M059J (cell line): ENCODE data around the gene MAP1LC3B. TPM values are rescaled to one million over a fixed set of nuclear protein-coding genes. Genes with fewer than 3 reads are reported as not detected.

ENCODE experiments used
- DNase-seq: peaks from one replicate; pipeline ENCODE4 v3.0.0-alpha.2; 2012; ENCODE audit warnings: low read depth
- total RNA-seq: library from RNA; depleted of rRNA; stranded (reverse); fragments of >200 nt; shearing (Covaris generic); gene quantifications from 2 replicates; pipeline ENCODE4 v1.2.3, GENCODE V29; 2014; rRNA removed

The MAP1LC3B gene
- 26.0 and 54.2 TPM in 2 replicates for total RNA-seq

DNA sequence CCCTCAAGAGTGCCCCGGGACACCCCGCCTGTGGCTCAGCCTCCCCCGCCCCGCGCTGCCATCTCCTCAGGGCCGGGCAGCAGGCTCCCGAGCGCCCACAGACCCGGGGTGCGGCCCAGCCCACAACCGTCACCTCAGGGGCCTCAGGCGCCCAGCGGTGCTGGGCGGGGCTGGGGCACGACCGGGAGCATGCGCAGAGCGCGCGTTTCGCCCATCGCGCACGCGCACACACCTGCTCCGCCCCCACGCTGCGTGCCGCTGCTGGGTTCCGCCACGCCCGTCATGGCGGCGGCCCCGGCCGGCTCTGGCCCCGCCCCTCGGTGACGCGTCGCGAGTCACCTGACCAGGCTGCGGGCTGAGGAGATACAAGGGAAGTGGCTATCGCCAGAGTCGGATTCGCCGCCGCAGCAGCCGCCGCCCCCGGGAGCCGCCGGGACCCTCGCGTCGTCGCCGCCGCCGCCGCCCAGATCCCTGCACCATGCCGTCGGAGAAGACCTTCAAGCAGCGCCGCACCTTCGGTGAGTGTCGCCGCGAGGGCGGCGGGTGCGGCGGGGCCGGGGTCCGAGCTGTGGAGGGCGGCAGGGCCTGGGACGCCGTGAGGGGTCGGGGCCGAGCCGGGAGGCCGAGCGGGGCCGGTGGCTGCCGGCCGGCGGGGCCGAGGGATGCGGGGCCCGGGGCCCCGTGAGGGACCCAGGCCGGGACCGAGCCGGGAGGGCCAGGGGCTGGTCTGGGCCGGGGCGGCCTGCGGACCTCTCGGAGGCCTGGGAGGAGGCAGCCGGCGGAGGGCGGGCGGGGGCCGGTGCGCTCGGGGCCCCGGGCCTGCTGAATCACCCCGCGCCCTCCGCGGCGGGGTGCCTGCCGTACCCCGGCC is at the start of gene MAP1LC3B:
Gene MAP1LC3B (plus strand): TSS at position 387 of the 871 bp plus-strand sequence. CDS start 92 bp downstream, at position 479.
- peak; percentile 93 for DNase-seq

DNA sequence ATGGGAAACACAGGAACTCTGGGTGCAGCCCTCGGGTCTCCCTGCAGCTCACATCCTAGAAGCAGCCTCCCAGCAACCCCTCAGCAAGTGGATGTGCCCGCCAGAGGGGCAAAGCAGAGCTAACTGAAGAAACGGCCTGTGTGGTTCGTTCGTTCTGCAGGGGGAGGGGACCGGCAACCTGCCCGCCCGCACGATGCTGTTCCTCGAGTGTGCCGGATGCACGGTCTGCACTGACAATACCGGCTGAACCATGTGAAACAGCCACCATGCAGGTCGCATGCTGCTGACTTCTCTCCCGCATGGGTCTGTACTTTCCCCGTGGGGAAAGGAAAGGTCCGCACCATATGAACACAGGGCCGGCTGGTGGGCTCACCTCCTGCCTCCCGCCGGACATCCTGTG is 49.6 kb upstream of the MAP1LC3B start:
- DNase-seq = no peak

DNA sequence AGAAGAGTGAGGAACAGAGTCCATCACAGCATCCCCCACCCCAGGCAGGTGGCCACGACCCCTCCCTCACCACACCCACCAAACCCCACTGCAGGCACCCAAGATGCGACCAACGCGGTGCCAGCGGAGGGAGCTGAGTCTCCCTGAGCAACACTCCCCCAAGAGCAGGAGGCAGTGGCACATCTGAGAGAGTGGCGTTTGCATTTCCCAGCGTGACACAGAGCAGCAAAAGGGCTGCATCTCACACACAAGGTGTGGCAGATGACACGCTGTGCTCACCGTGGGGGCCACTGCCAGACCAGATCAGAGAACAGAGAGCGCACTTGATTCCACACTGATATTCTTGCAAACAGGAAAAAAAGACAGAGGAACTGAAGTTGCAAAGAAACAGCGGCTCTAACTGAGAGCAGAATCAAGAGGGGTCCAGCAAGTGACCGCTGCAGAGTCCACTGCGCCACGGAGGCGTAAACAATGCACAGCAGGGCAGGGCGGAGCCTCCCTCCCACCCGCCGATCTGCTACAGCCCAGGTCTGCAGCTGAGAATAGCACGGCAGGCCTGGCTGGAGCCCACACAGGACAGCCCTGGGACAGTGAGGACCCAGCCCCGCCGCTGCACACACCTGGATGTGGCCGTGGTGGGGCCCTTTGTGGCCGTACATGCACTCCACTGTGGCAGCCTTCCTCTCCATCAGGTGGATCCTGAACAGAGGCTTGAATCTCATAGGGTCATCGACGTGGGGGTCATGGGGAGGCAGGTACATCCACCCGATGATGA is 49.0 kb upstream of the MAP1LC3B start:
- no peak for DNase-seq

DNA sequence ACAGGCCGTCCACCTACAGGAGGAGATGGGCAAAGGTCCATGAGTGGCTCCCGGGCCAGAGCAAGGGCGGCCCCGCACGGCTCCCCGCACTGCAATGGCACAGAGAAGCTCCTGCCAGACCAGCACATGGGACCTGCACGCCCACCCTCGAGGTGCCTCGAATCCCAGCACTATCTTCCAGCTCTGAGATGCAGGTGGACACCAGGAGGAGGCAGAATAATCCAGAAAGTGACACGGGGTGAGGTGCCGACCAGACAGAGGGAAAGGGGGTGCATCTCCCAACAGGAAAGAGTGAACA is 48.4 kb upstream of the MAP1LC3B start:
- DNase-seq = no peak

DNA sequence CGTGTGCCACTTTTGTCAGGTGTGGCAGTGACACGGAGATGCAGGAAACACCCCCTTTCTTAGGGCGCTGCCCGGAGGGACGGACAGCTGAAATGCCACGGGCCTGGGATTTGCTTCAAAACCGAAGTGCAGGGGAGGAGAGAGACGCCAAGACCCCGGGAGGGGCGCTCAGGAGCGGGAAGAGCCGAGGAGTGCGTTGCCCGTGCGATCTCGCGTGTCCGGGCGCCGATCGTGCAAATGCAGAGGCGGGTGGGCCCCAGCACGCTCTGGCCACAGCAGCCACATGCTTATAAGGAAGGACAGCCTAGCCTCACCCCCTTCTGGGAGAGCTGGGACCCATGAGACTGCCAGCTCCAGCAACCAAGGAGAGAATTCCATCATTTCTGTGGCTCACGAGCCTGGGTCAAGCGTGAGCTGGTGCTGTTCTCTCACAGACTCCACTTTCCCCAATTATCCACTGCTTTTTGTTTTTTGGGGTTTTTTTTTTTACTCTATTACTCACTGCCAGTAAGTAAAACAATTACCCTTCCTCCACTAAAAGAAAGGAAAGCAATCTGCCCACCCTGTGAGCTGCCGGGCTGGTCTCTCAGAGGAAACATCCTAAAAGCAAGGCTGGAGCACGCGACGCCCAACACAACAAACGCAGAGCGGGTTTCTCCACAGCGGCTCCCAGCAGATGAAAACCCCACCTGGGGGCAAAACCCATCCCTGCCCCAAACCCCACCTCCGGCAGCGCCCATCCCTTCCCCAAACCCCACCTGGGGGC is 47.8 kb upstream of the MAP1LC3B start:
- DNase-seq = no peak

DNA sequence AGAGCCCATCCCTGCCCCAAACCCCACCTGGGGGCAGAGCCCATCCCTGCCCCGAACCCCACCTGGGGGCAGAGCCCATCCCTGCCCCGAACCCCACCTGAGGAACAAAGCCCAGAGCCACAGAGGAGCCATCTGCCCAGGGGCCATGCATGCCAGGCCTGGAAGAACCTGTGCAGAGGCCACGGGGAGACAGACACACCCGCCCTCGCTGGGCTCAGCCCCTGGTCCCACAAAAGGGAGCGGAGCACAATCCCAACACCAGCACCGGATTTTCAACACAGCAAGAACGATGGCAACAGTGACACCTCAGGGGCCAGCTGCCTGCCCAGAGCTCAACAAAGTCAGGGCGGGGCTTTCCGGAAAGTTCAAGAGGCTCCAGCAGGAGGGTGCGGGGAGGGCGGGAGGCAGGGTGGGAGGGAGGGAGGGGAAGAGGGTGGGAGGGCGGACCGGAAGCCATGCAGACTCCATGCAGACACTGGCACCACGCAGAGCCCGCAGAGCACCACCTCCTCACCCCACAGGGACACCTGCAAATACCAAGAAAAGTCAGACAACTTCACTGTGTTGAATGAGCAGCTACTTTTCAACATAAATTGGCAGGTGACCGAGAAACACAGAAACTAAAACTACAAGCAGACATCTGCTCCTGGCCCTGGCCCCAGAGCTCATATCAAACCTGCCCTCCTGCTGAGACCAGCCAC is 47.1 kb upstream of the MAP1LC3B start:
- no peak for DNase-seq

DNA sequence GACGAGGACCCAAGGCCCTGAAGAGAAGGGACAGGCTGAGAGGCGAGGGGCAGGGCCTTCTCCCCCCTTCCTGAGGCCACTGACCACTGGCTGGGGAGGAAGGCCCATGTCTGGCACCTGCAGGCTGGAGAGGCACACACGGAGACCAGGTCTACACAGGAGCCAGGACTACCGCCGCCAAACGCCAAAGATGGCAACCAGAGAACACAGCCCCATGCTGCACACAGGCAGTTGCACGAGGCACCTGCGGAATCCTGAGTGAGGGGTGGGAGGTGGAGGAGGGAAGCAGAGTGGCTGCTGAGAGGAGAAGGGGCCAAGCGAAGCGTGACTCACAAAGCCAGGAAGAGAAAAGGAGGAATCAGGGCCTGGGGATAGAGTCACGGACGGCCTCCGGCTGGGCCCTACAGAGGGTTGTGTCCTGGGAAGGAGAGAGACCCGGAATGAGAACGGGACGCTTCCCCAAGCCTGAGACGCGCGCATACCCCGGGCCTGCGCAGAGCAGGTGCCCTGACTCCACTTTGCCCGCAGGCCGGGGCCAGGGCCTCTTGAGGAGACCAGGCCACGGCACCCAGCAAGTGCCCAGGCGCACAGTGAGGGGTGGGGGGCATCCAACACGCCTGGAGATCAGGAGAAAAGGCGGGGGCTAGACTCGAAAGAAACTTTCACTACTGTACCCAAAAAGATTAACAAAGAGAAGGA is 46.3 kb upstream of the MAP1LC3B start:
- no peak for DNase-seq

DNA sequence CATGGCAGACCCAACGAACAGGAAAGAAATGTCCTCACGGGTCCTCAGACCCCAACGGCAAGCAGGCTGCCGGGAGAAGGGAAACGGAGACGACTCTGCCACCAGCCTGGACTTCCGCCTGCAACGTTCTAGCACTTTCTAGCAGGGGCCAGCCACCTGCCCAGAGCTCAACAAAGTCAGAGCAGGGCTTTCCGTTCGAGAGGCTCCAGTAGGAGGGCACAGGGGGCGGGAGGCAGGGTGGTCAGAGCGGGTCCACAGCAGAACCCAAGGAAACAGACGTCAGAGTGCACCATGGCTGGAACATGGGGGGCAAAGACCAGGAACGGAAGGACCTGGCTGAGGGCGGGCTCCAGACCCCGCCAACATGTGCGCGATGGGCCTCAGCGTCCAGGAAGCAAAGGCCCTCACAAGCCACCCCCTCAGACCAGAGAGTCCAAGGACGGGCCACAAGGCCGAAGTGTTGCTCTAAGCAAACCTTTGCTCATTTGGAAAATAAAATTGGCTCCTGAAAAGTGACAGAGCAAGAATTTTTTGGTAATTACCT is 45.5 kb upstream of the MAP1LC3B start:
- no peak for DNase-seq

DNA sequence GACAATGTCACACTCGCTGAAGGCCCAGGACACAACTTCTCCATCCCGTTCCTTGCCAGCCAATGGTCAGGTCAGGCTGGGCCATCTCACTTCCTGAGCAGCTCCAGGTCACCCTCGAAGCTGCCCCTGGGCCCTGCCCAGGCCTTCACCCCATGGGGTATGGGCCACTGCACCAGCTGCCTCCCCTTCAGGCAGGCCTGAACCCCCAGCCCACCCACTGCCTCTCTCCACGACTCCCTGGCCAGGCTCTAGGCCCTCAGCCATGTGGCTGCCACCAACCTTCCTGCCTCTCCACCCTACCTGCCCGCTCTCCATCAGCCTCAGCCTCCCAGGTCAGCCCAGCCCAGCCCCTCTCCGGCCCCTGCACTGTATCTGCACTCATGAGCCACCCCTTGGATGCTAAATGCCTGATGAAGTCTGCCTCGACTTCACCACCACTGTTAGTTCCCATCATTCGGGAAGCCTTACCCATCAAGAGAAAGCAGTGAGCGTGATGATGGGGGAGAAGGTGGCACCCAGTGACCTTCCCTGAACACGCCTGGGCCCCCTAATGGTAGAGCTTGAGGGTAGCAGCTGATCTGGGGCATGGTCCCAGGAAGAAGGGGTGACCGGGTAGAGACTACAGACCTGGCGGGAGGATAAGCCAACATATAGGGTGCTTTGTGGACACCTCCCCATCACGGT is 44.1 kb upstream of the MAP1LC3B start:
- no peak for DNase-seq

DNA sequence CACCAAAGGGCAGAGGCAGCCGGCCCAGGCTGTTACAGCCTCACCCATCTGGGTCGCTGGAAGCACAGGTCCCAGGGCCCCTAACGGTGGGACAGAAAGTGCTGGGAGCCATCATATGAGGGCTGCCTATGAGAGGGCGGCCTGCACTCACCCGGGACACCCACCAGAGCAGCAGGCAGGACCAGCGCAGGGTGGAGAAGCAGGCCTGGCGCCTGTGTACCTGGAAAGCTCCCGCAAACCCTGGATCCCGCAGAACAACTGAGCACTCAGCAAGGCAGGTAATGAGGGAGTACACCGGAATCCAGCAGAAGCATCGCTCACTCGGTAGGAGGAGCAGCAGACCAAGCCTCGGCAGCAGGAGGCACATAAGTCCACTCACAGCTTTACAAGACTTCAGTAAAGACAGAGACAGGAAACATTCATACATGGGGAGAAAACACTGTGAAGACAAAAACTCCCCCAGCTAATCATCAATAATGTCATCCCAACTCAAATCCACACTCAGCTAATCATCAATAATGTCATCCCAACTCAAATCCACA is 43.4 kb upstream of the MAP1LC3B start:
- DNase-seq = no peak

DNA sequence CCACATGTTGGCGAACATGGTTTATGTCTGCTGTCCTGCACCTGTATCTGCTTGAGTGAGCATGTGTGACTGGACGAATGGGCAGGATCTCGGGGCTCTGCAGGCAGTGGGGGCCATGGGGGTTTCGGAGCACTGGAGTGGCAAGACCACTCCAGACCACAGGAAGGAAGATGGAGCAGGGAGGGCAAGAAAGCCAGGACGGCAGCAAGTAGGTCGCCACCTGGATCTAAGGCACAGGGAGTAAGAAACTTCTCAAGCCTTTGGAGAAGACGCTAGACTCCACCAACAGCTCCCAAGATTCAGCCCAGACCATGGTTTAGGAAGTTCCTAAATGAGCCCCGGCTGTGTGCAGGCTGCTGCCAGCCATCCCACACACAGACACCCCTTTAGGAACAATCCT is 42.1 kb upstream of the MAP1LC3B start:
- no peak for DNase-seq

DNA sequence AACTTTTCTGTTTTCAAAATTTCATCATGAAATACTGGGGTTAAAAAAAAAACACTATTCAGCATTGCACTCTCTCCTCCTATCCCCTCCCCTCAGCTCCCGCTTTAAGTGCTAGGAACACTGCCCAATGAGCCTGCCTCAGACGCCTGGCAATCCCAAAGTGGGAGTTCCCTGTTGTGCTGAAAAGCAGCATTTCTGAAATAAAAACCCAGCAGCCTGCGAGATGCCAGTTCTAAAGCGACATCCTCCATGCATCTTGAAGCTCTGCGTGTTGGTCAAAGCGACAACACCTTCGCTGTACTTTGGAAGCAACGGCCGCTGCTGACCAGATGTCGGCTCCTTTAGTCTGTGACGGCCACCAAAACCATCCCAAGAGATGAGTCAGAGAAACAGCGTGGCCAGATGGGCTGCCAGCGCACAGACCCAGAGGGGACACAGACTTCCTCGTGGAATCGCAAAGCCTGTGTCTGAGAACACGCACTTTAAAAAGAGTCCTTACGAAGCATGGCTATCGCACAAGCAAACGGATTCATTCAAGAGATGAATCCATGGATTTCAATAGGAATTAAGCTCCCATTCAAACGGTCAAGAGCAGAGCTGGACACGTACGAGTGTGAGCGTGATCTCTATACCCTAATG is 41.3 kb upstream of the MAP1LC3B start:
- no peak for DNase-seq

DNA sequence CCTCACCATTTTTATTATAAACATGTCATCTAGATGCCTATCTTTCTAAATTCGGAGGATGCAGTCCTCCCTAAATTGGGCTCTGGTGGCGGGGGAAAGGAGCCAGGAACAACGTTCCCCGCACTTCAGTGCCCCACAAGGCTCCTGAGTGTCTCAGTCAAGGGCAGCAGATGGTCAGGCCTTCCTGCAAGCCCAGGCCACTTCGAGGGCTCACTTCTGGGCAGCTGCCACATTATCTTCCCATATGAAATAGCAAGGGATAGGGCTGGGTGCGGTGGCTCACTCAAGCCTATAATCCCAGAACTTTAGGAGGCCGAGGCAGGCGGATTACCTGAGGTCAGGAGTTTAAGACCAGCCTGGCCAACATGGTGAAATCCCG is 40.8 kb upstream of the MAP1LC3B start:
- no peak for DNase-seq

DNA sequence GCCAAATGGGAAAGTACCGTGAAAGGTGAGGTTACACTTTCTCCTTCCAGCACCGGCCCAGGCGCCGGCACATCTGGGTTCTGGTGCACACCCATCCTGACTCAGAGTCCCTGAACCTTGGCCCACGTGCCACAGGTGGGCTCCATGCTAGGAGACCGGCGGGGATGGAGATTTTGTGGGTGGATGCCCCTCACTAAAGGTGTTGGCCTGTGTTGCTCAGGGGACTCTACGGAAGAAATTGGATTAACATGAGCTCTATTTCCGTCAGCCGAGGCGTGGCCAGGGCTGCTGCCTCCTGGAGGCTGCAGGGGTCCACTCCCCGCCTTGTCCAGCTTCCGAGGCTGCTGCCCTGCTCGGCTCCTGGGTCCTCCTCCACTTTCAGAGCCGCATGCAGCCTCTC is 39.3 kb upstream of the MAP1LC3B start:
- no peak for DNase-seq

DNA sequence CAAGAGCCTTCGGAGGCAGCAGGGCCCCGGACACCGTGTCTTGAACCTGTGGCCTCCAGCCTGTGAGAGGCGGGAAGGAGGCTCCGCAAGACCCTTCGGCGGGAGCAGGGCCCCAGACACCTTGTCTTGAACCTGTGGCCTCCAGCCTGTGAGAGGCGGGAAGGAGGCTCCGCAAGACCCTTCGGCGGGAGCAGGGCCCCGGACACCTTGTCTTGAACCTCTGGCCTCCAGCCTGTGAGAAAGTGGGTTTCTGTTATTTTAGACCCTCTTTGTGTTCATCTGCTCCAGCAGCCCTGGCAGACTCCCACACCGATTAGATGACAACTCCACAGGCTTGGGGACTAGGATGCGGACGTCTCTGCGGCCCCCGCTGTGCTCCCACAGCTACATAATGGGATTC is 38.5 kb upstream of the MAP1LC3B start:
- no peak for DNase-seq

DNA sequence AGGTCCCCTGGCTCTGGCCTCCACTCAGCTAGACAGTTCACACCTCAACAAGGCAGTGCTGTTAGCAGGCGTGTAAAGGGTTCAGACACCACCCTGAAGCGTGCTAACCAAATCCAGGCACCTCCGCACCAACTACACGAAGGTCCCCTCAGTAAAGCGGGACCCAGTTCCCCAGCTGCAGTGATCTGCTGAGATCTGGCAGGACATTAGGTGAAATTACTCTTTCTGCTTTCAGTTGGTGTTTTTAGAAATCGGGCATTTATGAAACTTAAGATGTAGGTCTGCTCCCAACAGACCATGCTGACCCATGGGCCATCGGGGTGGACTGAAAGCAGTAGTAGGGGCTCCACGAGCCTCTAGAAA is 35.7 kb upstream of the MAP1LC3B start:
- DNase-seq = no peak

DNA sequence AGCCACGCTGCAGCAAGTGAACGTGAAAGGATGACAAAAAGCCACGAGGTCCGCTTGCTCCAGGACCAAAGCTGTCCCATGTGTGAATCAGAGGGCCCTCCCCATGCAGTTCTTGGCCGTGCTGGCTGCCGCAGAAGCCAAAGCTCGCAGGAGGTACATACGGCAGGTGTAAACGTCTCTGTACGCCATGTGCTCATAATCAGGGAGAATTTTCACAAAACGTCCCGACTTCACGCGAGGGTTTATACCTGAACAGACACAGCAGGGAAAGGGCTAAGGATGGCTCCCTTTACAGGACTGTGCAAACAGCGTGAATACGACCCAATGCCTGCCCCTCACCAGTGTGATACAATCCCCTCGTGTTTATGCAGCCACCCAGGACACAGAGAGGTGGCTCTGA is 33.9 kb upstream of the MAP1LC3B start:
- DNase-seq = no peak

DNA sequence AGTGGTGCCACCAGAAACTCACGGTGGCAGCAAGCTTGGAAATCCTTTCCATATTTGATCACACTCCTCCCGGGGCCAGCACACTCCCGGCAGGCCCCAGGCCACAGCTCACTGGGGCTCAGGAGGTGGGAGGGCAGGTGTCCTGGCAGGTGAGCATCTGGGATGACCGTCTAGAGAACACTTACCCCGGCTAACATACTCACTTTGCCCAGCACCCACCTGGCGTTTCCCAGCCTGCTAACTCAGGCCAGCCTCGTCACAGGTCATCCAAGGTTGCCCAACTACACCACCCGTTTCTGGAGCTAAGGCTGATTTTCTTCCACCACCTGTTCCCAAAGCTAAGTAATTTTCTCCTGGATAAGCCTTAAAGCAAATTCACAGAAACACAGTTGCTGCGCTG is 33.4 kb upstream of the MAP1LC3B start:
- DNase-seq = no peak

DNA sequence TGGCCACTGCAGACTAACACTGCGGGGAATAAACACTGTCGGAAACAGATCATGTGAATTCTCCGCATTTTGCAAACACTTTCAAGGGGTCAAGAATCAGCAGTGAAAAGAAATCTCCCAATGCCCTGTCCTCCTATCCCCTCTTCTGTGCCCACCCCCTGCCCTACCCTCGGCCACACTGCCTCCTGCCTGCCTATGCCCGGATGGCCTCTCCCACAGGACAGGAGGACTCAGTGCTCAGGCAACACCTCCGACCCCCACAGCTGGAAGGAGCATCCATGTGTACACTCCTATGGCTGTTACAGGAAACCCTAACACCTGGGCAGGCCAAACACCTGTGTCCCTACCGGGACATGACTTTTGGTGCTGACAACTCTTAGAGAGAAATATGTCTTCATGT is 33.0 kb upstream of the MAP1LC3B start:
- no peak for DNase-seq
